HG03280 (cell line): Measurements from ENCODE around the gene PLXDC1.

Source experiments
- ATAC-seq: cut with Tn5 transposase; IDR thresholded peaks from one replicate; pipeline ENCODE4 v1.9.1; 2021; ENCODE audit warnings: mild to moderate bottlenecking, moderate library complexity; ENCODE audit not compliant: unreplicated experiment

Gene PLXDC1

DNA sequence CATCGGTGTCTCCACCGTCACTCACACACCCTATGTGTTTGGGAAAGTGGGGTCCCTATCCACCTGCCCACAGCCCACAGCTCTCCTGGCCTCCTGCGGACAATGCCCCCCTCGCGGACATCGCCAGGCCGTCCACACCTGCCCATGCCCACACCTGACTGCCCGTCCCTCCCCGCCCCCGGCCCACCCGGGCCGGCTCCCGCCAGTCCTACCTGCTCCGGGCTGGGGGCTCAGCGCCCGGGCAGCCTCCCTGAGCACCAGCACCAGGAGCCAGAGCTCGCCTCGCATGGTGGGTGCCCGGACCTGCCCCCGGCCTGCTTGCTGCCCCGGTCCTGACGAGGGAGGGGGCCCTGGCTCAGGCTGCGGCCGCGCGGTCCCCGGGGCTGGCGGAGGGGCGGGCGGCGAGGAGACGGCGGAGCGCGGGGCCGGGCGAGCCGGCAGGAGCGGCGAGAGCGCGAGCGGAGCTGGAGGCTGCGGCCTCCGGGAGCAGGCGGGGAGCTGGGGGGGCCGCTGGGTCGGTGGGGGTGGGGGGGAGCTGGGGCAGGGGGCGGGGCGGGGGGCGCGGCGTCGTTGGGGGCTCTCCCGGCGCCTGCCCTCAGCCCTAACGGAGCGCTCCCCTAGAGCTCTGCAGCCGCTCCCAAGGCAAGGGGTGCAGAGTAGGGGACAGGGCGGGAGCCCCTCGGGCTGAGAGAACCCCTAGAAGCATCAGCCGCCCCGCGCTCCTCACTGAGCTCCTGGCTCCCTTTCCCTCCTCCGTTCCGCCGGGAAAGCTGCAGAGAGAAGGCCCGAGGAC lies at the start of gene PLXDC1:
Gene PLXDC1 (minus strand): TSS at position 488 of the 793 bp plus-strand sequence. CDS start 200 bp downstream, at position 288.
- no peak for ATAC-seq

DNA sequence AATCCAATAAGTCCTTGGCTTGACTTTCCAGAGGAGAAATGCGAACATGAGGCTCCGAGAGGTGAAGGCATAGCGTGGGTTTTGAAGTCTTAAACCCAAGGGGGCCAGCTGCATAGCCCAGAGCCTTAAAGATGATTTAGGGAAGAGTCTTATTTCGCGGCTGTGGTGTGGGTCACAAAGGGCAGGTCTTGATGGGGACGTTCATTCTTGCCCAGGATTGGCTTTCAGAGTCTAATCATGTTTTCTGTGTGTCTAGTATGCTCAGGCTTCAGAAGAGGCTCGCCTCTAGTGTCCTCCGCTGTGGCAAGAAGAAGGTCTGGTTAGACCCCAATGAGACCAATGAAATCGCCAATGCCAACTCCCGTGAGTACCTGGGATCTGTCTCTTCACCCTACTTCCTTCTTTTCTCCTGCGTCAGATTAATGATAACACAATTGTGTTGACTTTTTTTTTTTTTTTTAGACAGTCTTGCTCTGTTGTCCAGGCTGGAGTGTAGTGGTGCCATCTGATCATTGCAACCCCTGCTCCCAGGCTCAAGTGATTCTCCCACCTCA lies 49.6 kb upstream of the PLXDC1 start:
- ATAC-seq = no peak

DNA sequence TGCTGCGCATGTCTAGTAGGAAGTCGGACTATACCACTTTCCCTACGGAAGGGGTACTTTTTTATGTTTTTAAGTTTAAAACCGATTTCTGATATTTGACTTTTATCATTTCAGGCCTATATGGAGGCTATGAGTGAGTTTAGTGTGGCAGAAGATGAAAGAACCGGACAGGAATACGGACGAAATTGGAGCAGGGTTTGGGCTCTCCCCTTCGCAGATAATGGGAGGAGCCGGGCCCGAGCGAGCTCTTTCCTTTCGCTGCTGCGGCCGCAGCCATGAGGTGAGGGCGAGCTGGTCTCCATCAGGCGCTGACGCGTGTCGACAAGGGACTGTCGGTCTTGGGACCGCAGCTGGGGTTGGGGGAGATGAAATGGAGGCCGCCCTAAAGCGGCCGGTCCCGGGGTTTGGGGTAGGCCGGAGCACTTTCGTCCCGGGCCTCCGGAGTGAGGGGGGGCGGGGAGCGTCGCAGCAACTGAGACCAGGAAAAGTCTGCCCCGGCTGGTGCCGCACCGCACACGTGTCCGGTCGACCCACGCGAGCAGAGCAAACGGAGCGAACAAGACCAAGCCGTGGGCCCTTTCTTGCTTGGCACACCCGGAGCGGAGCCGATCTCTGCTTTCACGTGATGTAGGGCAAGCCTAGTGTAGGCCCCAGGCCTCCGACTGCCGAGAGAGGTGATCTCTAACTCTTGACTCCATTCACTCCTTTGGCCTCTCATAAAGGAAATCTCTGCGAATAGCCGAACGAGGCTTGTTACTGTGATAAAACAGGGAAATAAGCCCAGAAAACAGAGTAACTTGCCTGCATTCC lies 48.8 kb upstream of the PLXDC1 start, which contains the start of gene RPL19:
Gene RPL19 (plus strand): TSS at position 214 of the 810 bp plus-strand sequence. CDS start 62 bp downstream, at position 276.
- ATAC-seq = peak; percentile 66

DNA sequence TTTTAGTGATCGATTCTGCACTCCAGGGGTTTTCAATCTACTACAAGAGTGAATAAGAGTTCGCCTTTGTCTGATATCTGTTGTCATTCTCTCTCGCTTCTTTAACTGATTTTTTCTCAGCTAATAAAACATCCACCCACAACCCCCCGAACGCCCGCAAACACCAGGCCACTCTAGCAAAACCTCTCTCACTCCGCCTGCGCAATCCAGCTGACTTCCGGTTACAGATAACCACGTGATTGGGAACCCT lies 48.3 kb upstream of the PLXDC1 start:
- peak; percentile 64 for ATAC-seq

DNA sequence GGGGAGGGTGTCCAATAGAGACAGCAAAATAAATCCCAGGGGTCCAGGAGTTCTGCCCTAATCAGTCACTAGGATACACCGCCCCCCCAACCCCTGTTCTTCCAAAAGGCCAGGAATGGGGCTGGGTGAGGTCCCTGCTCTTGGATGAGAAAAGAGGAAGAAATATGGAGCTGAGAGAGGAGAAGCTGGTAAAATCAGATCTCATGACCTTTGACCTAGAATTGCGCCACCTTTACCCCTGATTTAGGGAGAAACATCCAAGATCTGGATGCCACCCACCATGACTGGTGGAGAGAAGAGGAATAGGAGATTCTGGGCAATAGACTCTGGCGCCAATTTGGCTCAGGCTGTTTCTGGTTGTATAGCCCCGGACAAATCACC lies 46.7 kb upstream of the PLXDC1 start:
- no peak for ATAC-seq

DNA sequence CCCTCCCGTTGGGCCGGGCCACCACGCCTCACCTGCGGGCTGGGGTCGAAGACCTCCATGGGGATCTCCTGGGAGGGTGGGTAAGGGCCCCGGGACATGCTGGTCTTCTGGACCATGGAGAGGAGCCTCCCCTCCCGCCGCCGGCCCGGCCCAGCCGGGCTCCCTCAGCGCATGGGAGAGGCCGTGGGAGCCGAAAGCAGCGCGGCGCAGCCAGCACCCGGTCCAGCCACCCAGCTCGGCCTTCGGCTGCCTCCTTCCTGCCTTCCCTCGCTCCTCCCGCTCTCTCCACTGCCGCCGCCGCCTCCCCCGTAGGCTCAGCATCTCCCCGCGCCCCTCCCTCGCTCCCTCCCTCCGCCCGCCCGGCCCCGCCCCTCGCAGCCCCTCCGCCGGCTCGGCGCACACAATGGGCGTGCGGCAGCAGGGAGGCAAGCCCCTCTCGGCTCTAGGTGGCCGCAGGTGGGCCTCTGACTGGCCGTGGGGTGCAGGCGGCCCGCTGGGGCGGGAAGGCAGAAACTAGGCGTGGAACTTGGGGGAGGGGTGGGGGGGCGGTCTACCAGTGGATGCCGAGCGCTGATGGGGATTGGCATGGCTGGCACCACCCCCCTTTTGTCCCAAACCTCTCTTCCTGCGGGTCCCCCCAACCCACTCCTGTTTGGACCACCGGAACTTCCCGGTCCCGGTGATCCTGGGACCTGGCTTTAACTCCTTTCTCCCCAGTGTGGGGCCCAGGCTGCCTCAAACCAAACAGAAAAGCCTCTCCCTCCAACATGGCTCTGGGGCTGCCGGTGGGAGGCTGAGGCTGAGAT lies 46.1 kb upstream of the PLXDC1 start, which contains the start of gene CACNB1:
Gene CACNB1 (minus strand): TSS at position 290 of the 806 bp plus-strand sequence. CDS start 174 bp downstream, at position 116.
- no peak for ATAC-seq

DNA sequence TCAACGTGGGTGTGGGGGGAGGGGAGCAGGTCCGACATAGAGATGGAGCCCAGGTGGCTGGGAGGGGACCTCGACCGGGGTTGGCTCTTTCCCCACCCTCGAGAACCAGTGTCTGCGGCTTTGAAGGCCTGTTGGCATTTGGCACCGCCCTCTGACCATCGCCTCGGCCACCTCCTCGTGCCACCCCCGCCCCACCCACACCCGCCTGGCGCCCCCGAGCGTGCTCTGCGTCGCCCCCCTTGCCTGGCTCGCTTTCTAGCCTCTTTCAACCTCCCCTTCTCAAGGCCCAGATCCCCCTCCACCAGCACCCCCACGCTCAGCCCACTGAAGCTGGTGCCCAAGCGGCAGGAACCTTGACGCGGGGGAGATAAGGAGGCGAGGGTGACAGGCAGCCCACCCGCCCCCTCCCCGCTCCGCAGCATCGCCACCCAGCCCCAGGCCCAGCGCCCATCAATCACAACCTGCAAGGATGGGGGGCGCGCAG lies 45.4 kb upstream of the PLXDC1 start:
- ATAC-seq = no peak

DNA sequence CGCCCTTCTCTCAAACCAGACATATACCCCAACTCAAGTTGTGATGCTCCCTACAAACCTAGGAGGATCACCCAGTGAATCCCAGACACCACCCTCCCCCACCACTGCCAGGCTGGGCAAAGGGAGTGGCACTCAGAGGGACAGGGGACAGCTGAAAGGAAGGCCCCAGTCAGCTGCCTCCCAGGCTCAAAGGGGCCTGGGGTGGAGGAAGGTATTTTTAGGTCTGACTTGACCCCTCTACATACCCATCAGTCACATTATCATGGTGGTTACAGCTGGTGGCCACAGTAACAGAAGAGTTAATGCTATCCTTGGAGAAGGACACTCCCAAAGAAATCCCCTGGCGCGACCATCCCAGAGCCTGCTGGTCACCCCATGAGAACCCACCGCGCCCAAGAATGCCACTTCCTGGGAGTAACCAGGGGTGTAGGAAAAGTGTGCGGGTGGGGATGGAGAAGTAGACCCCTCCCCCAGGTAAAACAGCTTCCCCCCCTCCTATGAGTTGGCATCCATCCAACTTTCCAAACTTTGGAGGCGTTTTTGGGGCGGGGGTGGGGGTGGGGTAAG lies 44.9 kb upstream of the PLXDC1 start:
- ATAC-seq = no peak

DNA sequence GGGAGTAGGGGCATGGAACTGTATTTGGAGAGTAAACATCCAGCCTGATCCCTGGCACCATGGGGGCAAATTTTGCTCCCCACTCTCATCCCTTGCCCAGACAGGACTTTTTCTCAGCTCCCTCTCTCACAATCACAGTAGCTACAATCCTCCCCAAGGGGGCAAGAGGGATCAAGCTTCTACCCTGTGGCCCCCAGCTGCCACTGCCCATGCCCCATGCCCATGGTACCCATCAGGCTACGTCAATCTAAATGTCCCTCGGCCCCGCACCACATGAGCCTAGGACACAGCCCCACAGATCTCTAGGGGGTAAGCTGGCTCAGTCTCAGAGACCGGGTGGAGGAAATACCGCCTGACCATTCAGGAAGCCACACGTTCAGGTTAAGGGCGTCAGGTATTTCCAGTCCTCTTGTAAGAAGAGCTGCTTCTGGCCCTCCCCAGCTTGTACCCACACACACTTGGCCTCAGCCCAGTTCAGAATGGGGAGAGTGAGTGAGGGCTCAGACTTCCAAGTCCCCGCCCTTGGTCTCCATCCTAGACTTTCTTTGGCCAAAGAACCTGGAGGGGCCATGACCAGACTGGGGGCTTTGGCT lies 44.2 kb upstream of the PLXDC1 start:
- no peak for ATAC-seq

DNA sequence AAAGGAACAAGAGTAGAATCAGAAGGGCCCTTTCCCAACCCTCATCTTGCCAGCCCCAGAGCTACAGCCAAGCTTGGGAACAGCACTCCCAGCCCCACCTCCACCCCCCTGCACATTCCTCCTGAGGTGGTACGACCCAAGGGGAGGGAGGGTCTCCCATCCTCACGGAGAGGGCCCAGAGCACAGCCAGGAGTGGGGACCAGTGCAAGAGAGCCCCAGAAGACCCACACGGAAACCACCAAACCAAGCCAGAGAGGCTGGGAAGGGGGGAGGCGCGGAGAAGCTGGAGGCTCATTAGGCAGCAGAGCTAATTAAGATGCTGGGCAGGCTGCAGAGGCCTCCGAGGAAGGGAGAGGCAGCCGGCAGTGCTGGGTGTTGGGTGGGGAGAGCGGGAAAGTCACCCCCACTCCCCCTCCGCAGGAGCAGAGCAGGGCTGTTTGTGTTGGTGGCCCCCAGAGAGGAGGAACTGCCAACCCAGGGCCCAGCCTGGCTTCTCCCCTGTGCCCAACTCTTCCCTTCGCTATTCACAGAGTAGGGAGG lies 43.6 kb upstream of the PLXDC1 start:
- no peak for ATAC-seq

DNA sequence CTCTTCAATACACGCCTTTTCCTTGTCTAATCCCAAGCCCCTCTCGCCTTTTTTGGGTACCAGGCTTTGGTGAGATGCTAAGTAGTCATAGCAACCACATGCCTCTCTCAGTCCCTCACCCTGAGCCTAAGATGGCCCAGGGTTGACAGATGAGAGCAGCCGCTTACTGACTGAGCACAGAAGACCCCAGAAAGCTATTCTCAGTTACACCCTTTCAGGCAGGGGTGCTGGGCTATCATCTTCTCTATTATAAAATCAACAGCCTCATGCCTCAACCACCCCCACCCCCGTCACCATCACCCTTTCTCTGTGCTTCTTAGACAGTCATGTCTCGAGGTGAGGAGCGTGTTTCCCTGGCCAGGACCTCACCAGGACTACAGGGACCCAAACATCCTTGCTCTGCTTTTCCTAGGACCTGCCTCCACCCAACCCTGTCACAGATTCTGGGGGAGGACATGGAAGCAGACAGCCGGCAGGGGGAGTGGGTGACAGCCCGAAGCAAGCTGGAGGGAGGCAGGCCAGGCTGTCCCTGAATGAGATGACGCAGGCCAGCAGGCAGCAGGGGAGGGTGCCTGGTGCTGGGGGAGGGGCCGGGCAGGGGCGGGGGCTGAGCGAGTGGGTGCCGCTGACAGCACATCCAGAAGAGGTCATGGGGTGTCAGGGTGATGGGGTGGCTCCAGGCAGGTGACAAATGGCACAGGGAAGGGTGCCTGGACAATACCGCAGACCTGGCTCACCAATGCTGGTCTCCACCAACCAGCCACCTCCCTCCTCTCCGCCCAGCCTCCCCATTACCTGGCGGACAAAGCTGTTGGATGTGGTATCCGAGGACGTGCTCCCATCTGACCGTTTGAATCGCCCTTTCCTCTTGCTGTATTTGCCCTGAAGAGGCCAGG lies 42.9 kb upstream of the PLXDC1 start:
- ATAC-seq = no peak

DNA sequence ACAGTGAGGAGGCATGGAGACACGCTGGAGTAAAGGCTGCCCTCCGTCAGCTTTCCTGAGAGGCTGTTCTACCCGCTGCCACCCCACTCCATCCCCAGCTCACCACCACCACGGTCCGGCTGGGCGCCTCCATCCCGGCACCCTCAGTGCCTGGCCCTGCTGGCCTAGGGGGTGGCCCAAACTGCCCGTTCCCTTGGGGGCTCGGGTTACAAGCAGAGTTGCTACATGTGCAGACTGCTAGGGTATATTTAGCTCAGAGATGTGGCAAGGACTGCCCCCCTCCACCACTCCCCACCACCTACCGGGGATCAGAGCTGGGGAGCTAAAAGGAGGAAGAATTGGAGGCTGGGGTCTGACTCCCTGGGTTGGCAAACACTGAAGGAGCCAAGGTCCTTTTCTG lies 41.9 kb upstream of the PLXDC1 start:
- no peak for ATAC-seq

DNA sequence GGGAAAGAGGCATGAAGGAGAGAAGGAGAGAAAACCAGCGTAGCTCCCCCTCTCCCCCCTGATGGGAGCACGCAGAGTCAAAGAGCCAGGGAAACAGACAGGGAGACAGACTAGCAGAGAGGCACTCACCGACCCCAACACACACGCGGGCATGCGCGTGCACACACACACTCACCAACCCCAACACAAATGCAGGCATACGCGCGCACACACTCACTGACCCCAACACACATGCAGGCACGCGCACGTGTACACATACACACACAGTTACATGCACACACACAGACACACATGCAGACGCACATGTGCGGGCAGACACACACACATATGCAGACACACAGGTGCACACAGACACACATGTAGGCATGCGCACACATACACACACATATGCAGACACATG lies 41.5 kb upstream of the PLXDC1 start:
- ATAC-seq = no peak

DNA sequence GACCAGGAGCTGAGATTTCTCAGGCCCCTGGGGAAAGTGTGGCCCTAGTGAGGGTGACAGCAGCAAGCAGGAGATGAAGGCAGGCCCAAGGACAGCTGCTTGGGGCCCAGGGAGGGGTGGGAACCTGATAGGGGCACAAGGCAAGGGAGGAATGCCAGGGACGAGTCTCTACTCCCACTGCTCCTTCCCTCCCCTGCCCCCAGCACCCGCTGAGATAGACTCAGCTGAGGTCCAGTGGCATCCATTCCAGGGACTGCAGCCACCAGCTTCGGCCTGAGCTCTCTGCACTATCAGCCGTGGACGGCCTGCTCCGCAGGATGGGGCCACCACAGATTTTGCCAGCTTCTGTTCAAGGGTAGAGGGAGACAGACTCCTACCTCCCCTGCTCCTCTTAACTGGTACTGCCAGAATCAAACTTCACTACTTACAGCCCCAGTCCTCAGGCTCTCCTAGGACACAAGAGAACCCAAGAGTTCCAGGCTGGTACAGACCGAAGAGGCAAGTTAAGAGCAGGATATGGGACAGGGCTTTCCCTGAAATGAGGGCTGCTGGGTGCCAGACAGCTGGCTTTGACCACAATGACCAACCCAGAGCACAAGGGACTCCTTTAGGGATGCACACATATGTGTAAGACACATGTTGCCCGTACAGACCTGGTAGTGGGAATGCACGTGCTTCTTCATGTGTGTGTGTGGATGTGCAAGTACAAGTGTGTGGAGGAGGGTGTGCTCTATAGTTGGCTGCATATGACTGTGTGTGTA lies 40.5 kb upstream of the PLXDC1 start:
- ATAC-seq = no peak

DNA sequence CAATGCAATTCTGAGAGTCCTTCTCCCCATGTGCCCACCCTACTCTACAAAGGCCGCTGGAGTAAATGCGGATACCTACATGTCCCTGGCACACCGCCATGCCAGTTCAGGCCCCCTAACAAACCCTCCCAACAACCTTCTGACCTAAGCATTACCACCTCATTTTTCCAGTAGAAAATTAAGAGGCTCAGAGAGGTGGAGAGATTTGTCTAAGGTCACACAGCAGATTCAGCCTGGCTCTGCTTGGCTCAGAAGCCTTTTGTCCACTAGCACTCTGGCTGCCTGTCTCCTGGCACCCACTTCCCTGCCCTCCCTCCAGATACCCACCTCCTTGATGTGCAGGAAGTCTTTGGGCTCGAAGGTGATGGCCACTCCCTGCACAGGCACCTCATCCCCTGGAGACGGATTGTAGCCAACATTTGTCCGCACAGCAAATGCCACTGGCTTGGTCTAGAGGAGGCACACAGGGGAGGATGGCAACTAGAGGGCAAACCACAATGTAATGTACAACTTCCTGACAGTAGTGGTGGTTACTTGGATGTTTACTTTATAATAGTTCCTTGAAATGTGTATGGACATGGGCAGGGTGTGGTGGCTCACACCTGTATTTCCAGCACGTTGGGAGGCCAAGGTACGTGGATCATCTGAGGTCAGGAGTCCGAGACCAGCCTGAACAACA lies 35.9 kb upstream of the PLXDC1 start:
- ATAC-seq = no peak

DNA sequence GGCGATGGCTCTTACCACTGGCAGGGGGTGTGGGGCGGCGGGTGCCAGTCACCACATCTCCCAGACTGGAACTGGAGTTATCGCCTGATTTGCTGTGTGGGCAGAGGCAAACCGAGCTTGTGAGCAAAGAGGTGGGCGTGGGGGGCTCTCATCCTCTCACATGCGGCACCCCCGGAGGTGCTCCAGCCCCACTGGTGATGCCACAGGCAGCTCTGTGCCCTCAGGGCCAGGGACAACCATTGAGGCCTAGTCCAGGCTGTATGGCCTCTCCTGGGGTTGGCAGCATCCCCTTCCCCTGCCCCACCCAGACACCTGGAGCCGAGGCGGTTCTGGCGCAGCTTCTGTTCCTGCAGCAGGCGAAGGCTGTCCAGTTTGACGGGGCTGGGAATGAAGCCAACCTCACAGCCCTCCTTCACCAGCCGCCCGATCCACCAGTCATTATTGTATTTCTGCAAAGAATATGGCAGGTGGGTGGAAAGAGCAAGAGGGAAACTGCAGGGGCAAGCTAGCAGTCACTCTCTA lies 35.1 kb upstream of the PLXDC1 start:
- ATAC-seq = no peak

DNA sequence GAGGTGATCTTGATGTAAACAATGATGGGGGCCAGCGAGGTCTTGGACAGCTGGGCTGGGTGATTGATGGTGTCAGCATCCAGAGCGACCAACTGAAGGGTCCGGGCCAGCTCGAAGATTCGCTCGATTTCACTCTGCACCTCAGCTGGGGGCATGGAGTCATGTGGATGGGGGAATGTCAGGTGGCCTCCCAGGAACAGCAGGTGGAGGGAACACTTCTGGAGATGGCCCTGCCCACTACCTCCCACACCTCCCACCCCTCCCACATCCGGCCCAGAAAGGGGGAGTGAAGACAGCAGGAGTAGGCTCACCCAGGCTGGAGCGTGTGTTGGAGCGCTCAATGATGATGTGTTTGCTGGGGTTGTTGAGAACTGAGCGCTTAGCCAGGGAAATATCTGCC lies 32.3 kb upstream of the PLXDC1 start:
- ATAC-seq = no peak
